ENCODE results near the gene VAPB. TPM values are rescaled to one million over a fixed set of nuclear protein-coding genes. Genes with fewer than 3 reads are reported as not detected.

The VAPB gene
- polyA plus RNA-seq, 3 donors: 8.5 to 14.3 (median 10.1) TPM

GRCh38 chr20:58498470-58499068 is 109.5 kb downstream of the VAPB start:
- TF ChIP-seq CTCF (IDR thresholded peaks at IDR 0.05): no peak
- Histone ChIP-seq H2AFZ (ENCODE audit: insufficient read depth, low read depth, low read length, poor library complexity, severe bottlenecking) (no peak overlapping the region), H3K4me3 (replicated peaks in 1 of 3; ENCODE audit: low read depth in 2 of 3, low read length in 3 of 3) (no peak overlapping the region), H3K27ac (ENCODE audit: low read depth in 1 of 2, low read length in 2 of 2) (no peak overlapping the region), H3K9ac (ENCODE audit: insufficient read depth, low read length, poor library complexity, severe bottlenecking) (no peak overlapping the region), H3K27me3 (ENCODE audit: control insufficient read depth in 2 of 2, insufficient read depth in 2 of 2, low read length in 2 of 2) (no peaks in the 10 kb centered on the region), H3K9me3 (replicated peaks in 1 of 2; ENCODE audit: control insufficient read depth in 1 of 2, insufficient read depth in 1 of 2, low read length in 2 of 2) (peaks cover under 1 to 8% of the 10 kb centered on the region in 2 donors), H3K36me3 (replicated peaks in 1 of 2; ENCODE audit: control insufficient read depth in 1 of 2, insufficient read depth in 2 of 2, low read length in 2 of 2) (no peaks in the 10 kb centered on the region), H3K4me2 (replicated peaks; ENCODE audit: extremely low read depth, low read length, poor library complexity, severe bottlenecking) (no peak overlapping the region), H4K20me1 (ENCODE audit: insufficient read depth, low read length) (no peaks in the 10 kb centered on the region), H3K4me1 (ENCODE audit: control insufficient read depth in 1 of 2, insufficient read depth in 2 of 2, low read length in 2 of 2) (no peaks in the 10 kb centered on the region), H3K79me2 (ENCODE audit: insufficient read depth, low read length) (no peaks in the 10 kb centered on the region)
- 76% methylated on average over 8 of the region's 9 CpGs for WGBS (ENCODE audit: insufficient coverage)
- peaks cover 4 to 13% (median 4%) of the 10 kb centered on the region in 3 donors for H3K27me3 Mint-ChIP-seq (ENCODE audit: low read depth in 3 of 3)
- H3K4me1 Mint-ChIP-seq: no peaks in the 10 kb centered on the region
- no peak for DNase-seq
- H3K36me3 Mint-ChIP-seq: no peaks in the 10 kb centered on the region
- H3K27ac Mint-ChIP-seq: no peak overlapping the region
- intact Hi-C loops (cut with micrococcal nuclease): no loop called here
- peak overlapping the region in 1 of 2 donors; percentile 32 for H3K4me3 Mint-ChIP-seq
- peaks cover 4 to 14% (median 7%) of the 10 kb centered on the region in 7 donors for H3K9me3 Mint-ChIP-seq

GRCh38 chr20:58500256-58500655 is 111.2 kb downstream of the VAPB start:
- Histone ChIP-seq H3K4me1 (ENCODE audit: control insufficient read depth in 1 of 2, insufficient read depth in 2 of 2, low read length in 2 of 2) (no peaks in the 10 kb centered on the region), H3K9ac (ENCODE audit: insufficient read depth, low read length, poor library complexity, severe bottlenecking) (no peak overlapping the region), H3K4me2 (replicated peaks; ENCODE audit: extremely low read depth, low read length, poor library complexity, severe bottlenecking) (no peak overlapping the region), H3K9me3 (replicated peaks in 1 of 2; ENCODE audit: control insufficient read depth in 1 of 2, insufficient read depth in 1 of 2, low read length in 2 of 2) (peaks cover 16 to 20% of the 10 kb centered on the region in 2 donors), H3K79me2 (ENCODE audit: insufficient read depth, low read length) (no peaks in the 10 kb centered on the region), H3K27me3 (ENCODE audit: control insufficient read depth in 2 of 2, insufficient read depth in 2 of 2, low read length in 2 of 2) (no peaks in the 10 kb centered on the region), H3K36me3 (replicated peaks in 1 of 2; ENCODE audit: control insufficient read depth in 1 of 2, insufficient read depth in 2 of 2, low read length in 2 of 2) (no peaks in the 10 kb centered on the region), H4K20me1 (ENCODE audit: insufficient read depth, low read length) (no peaks in the 10 kb centered on the region), H2AFZ (ENCODE audit: insufficient read depth, low read depth, low read length, poor library complexity, severe bottlenecking) (no peak overlapping the region), H3K4me3 (replicated peaks in 1 of 3; ENCODE audit: low read depth in 2 of 3, low read length in 3 of 3) (no peak overlapping the region), H3K27ac (ENCODE audit: low read depth in 1 of 2, low read length in 2 of 2) (no peak overlapping the region)
- intact Hi-C loops (cut with micrococcal nuclease): no loop called here
- Mint-ChIP-seq H3K4me3 (no peak overlapping the region), H3K27ac (no peak overlapping the region), H3K4me1 (no peaks in the 10 kb centered on the region), H3K27me3 (ENCODE audit: low read depth in 3 of 3) (peaks cover 4 to 13% (median 4%) of the 10 kb centered on the region in 3 donors), H3K9me3 (peaks cover 8 to 28% (median 19%) of the 10 kb centered on the region in 7 donors), H3K36me3 (no peaks in the 10 kb centered on the region)
- TF ChIP-seq CTCF (IDR thresholded peaks at IDR 0.05): no peak
- WGBS (ENCODE audit: insufficient coverage): 94% methylated on average over 6 of the region's 7 CpGs
- no peak for DNase-seq

Other genes starting within 250 kb of the VAPB start
- not detected for gene ANKRD60, start 160.6 kb upstream of the VAPB start, polyA plus RNA-seq
- gene RAB22A, start 79.5 kb upstream of the VAPB start, polyA plus RNA-seq: 10 to 100 TPM in 1 of 3 donors, 1 to 10 TPM in 2; 5.8 to 10.6 (median 9.8) TPM
- not detected for gene APCDD1L, start 126.2 kb downstream of the VAPB start, polyA plus RNA-seq

Data from CD14-positive monocyte (primary cell).